Thyroid gland (tissue), 4 donors: ENCODE data around the gene ADAMTS16.

Experiments
- POLR2A ChIP-seq, 2 donors: fragments of 450-650 bp; IDR thresholded peaks; one replicate each; pipeline ENCODE4 v1.6.1; 2017; ENCODE audit warnings: antibody characterized with exemption in 2 of 2, mild to moderate bottlenecking in 2 of 2, moderate library complexity in 1 of 2
- TF ChIP-seq, protein P1 (sequence below), 6 experiments: fragments of 200-600 bp in 3 of 6; fragments of 450-650 bp in 3 of 6; sonication (generic) in 3 of 6; IDR thresholded peaks; one replicate each; pipeline ENCODE4 v1.5.1; 2016 to 2019; ENCODE audit warnings: antibody characterized with exemption in 6 of 6, mild to moderate bottlenecking in 2 of 6, inconsistent platforms in 1 of 6, moderate library complexity in 1 of 6

DNA sequence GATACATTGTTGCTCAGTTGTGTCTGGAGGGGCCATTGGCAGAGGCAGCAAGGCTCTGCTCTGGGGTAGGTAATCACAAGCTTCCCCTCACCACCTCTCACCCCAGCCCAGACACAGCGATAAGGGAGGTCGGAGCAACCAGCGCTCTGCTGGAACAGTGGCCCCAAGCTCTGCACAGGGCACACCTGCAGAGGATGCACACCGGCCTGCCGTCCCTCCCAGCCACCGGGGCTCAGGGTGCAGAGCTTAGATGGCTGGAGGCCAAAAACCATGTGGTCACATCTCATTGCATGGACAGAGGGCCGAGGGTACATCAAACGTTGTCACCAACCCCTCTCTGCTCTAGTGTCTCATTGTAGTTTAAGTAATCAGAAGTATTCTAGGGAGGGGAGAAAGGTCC lies 187.0 kb downstream of the ADAMTS16 start:
- TF ChIP-seq, protein P1, sequence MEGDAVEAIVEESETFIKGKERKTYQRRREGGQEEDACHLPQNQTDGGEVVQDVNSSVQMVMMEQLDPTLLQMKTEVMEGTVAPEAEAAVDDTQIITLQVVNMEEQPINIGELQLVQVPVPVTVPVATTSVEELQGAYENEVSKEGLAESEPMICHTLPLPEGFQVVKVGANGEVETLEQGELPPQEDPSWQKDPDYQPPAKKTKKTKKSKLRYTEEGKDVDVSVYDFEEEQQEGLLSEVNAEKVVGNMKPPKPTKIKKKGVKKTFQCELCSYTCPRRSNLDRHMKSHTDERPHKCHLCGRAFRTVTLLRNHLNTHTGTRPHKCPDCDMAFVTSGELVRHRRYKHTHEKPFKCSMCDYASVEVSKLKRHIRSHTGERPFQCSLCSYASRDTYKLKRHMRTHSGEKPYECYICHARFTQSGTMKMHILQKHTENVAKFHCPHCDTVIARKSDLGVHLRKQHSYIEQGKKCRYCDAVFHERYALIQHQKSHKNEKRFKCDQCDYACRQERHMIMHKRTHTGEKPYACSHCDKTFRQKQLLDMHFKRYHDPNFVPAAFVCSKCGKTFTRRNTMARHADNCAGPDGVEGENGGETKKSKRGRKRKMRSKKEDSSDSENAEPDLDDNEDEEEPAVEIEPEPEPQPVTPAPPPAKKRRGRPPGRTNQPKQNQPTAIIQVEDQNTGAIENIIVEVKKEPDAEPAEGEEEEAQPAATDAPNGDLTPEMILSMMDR (IDR thresholded peaks at IDR 0.05): no peak
- TF ChIP-seq POLR2A (IDR thresholded peaks at IDR 0.05): no peak
